Activated CD8-positive, alpha-beta memory T cell treated with anti-CD3 and anti-CD28 coated beads, Interleukin-2, amount 10 ng/mL, durations not matched to agents 7 days and 5 days (primary cell): ENCODE data around the gene OSGIN1. TPM values are rescaled to one million over a fixed set of nuclear protein-coding genes. Genes with fewer than 3 reads are reported as not detected.

Experiments used
- ATAC-seq: fragments of 150-1000 bp; cut with Tn5 transposase; one replicate; pipeline ENCODE4 v1.10.0; 2021; ENCODE audit warnings: moderate library complexity
- CTCF ChIA-PET: fragments of 350-600 bp; sonication (Branson Sonifier 250); formaldehyde crosslinking; loops from one replicate; lab custom pipeline; 2021; ENCODE audit warnings: antibody characterized with exemption; lab: Charles Lee
- DNase-seq: peaks from one replicate; pipeline ENCODE4 v3.0.0-alpha.2; 2020
- H3K27ac Mint-ChIP-seq: one replicate; pipeline ENCODE4 v1.8.0; 2021; ENCODE audit warnings: mild to moderate bottlenecking, mixed read lengths
- H3K27me3 Mint-ChIP-seq: one replicate; pipeline ENCODE4 v1.8.0; 2021; ENCODE audit warnings: mixed read lengths
- H3K36me3 Mint-ChIP-seq: one replicate; pipeline ENCODE4 v1.8.0; 2021; ENCODE audit warnings: mild to moderate bottlenecking, mixed read lengths
- H3K4me1 Mint-ChIP-seq: one replicate; pipeline ENCODE4 v1.8.0; 2021; ENCODE audit warnings: mixed read lengths
- H3K4me3 Mint-ChIP-seq: one replicate; pipeline ENCODE4 v1.8.0; 2021; ENCODE audit warnings: mild to moderate bottlenecking, moderate library complexity, mixed read lengths
- H3K9me3 Mint-ChIP-seq: one replicate; pipeline ENCODE4 v1.8.0; 2022; ENCODE audit warnings: low read depth, mixed read lengths
- total RNA-seq, 2 experiments: library from RNA; stranded (reverse); gene quantifications; one replicate each; pipeline ENCODE4 v1.2.3, GENCODE V29; 2021

Gene OSGIN1
- total RNA-seq, 2 experiments from 2014 or later: 0.21 to 0.93 TPM

GRCh38 chr16:84007520-84007919, 54.5 kb downstream of the OSGIN1 start:
- Mint-ChIP-seq H3K36me3 (no peaks in the 10 kb centered on the region), H3K4me3 (no peak overlapping the region), H3K27ac (no peak overlapping the region), H3K27me3 (no peaks in the 10 kb centered on the region), H3K4me1 (no peaks in the 10 kb centered on the region), H3K9me3 (no peaks in the 10 kb centered on the region)
- CTCF ChIA-PET: no interaction called here
- ATAC-seq: no peak
- no peak for DNase-seq

- CTCF ChIA-PET: no interaction called here
Observed at GRCh38 chr16:84007965-84008364, 54.9 kb downstream of the OSGIN1 start.

GRCh38 chr16:84009282-84009681, 56.2 kb downstream of the OSGIN1 start:
- CTCF ChIA-PET: no interaction called here
- no peak overlapping the region for H3K4me3 Mint-ChIP-seq

More at GRCh38 chr16:84007965-84008364, 54.9 kb downstream of the OSGIN1 start:
- no peaks in the 10 kb centered on the region for H3K36me3 Mint-ChIP-seq
- no peak overlapping the region for H3K27ac Mint-ChIP-seq
- no peaks in the 10 kb centered on the region for H3K4me1 Mint-ChIP-seq
- ATAC-seq: no peak
- H3K9me3 Mint-ChIP-seq: no peaks in the 10 kb centered on the region
- H3K4me3 Mint-ChIP-seq: no peak overlapping the region
- no peak for DNase-seq
- no peaks in the 10 kb centered on the region for H3K27me3 Mint-ChIP-seq

GRCh38 chr16:84013787-84014569, 60.9 kb downstream of the OSGIN1 start:
- H3K27ac Mint-ChIP-seq: no peak overlapping the region
- H3K9me3 Mint-ChIP-seq: no peaks in the 10 kb centered on the region
- ATAC-seq: peak; percentile 85
- no peaks in the 10 kb centered on the region for H3K36me3 Mint-ChIP-seq
- DNase-seq: peak; percentile 77
- no peaks in the 10 kb centered on the region for H3K27me3 Mint-ChIP-seq
- CTCF ChIA-PET: interaction anchor here (0.6 to 2.0 kb wide), 4 partner anchors 52 to 102 kb away, joined by 3 to 7 read pairs (median 4); no protein-coding TSS in a partner anchor
- peaks cover 8% of the 10 kb centered on the region for H3K4me1 Mint-ChIP-seq
- H3K4me3 Mint-ChIP-seq: no peak overlapping the region

More at GRCh38 chr16:84009282-84009681, 56.2 kb downstream of the OSGIN1 start:
- peaks cover 3% of the 10 kb centered on the region for H3K4me1 Mint-ChIP-seq
- ATAC-seq (no peak), DNase-seq (no peak)
- no peak overlapping the region for H3K27ac Mint-ChIP-seq
- H3K27me3 Mint-ChIP-seq: no peaks in the 10 kb centered on the region
- no peaks in the 10 kb centered on the region for H3K36me3 Mint-ChIP-seq
- H3K9me3 Mint-ChIP-seq: no peaks in the 10 kb centered on the region

- H3K27me3 Mint-ChIP-seq: no peaks in the 10 kb centered on the region
- DNase-seq: no peak
- no peaks in the 10 kb centered on the region for H3K36me3 Mint-ChIP-seq
- CTCF ChIA-PET: interaction anchor here (0.9 to 2.0 kb wide), 4 partner anchors 51 to 88 kb away, joined by 3 to 7 read pairs (median 4); no protein-coding TSS in a partner anchor
- H3K4me1 Mint-ChIP-seq: peaks cover 8% of the 10 kb centered on the region
- no peaks in the 10 kb centered on the region for H3K9me3 Mint-ChIP-seq
- H3K27ac Mint-ChIP-seq: no peak overlapping the region
- ATAC-seq: no peak
- no peak overlapping the region for H3K4me3 Mint-ChIP-seq
Observed at GRCh38 chr16:84014570-84015327, 61.7 kb downstream of the OSGIN1 start.

- H3K27me3 Mint-ChIP-seq: no peaks in the 10 kb centered on the region
- CTCF ChIA-PET: interaction anchor here (1.4 to 2.0 kb wide), 2 partner anchors 50 to 61 kb away, joined by 3 to 7 read pairs; no protein-coding TSS in a partner anchor
- ATAC-seq (no peak), DNase-seq (no peak)
- no peak overlapping the region for H3K4me3 Mint-ChIP-seq
- H3K9me3 Mint-ChIP-seq: no peaks in the 10 kb centered on the region
- H3K27ac Mint-ChIP-seq: no peak overlapping the region
- H3K36me3 Mint-ChIP-seq: no peaks in the 10 kb centered on the region
- H3K4me1 Mint-ChIP-seq: peaks cover 8% of the 10 kb centered on the region
Observed at GRCh38 chr16:84015399-84015798, 62.4 kb downstream of the OSGIN1 start.

Other genes with a start within 250 kb of the OSGIN1 start
- gene HSBP1, start 145.3 kb upstream of the OSGIN1 start, total RNA-seq: 10 to 100 TPM; 56.5 to 72.8 TPM
- 1 to 10 TPM; 5.3 to 5.7 TPM for gene MLYCD, start 54.1 kb upstream of the OSGIN1 start, total RNA-seq
- gene NECAB2, start 15.0 kb downstream of the OSGIN1 start, total RNA-seq: not detected
- not detected for gene SLC38A8, start 89.6 kb downstream of the OSGIN1 start, total RNA-seq
- 10 to 100 TPM; 56.1 to 57.8 TPM for gene MBTPS1, start 163.7 kb downstream of the OSGIN1 start, total RNA-seq
- gene HSDL1, start 191.9 kb downstream of the OSGIN1 start, total RNA-seq: 10 to 100 TPM; 10.4 to 17.2 TPM
- gene DNAAF1, start 192.1 kb downstream of the OSGIN1 start, total RNA-seq: not detected
- gene TAF1C, start 233.8 kb downstream of the OSGIN1 start, total RNA-seq: 10 to 100 TPM; 52.7 to 58.1 TPM
- not detected for gene ADAD2, start 237.9 kb downstream of the OSGIN1 start, total RNA-seq